T1000 (cell line): ENCODE results near the gene SPATA18.
"Not testable (repeated sequence)": the region's sequence is repeated elsewhere in the genome, so short reads cannot be mapped to it uniquely, and the experiment has no call there.

Experiments
- DNase-seq: peaks from one replicate; lab custom pipeline; 2025; ENCODE audit warnings: mixed read lengths; lab: John Stamatoyannopoulos, UW

Gene SPATA18

DNA sequence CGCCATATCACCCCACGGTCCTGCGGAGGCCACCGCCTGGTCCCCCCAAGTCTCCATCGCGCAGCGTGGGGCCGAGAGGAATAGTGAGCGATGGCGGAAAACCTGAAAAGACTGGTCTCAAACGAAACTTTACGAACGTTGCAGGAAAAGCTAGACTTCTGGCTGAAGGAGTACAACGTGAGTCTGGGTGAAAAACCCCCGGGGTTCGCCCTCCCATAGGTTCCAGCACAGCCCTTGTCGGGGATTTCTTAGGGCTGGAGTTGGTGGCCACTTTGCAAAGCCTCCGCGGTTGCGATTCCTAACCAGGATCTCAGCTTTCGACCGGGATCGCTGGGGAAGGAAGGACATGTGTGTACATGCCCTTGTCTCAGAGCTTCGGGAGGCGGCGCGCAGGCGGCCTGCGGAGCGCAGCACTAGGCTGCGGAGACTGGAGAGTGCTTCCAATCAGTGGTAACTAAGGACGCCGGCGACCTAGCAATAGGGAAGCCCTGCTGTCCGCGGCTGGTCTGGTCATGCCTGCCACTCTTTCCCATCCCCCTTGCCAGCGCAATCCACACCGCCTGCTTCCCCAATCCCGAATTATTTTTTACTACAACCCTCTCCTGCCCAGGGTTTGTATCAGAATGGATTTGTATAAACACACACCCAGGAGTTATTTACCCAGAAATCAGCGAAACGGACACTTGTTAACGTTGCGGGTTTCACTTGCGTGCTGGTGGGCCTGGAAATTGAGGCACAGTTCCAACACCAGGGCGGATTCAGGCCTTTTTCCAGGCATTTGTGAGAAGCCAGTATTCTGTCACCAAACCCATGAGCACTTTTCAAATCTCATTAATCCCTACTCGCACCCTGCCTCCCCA is 741 bp downstream of the SPATA18 start:
- DNase-seq: peak; percentile 68

DNA sequence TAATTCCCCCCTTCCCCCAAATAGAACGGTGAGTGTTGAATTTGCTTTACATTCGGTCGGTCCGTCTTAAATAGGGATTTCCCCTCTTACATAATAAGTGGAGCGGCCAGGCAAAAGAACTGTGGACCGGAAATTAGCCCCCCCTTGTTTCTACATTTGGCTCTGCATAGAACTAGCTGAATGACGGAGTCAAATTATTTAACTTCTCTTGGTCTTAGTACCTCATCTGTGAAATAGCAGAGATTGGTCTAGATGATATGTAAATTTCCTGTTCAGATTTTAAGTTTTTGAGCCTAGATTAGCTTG is 1.3 kb downstream of the SPATA18 start:
- no peak for DNase-seq

DNA sequence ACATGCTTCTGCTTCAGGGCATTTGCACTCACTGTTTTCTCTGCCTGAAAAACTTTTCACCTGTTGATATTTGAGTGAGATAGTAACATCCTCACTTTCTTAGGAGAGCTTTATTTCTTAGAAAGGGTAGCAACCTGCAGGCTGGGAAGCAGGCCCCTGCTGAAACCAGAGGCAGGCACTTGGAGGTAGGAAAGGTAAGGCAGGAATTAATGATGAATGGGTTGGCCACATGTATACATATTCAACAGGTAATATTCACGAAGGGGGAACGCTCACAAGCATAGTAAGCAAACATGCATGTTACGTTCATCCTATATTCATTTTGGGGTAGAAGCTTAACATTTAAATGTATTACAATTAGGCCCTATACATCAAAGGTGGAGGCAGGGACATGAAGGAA is 3.1 kb downstream of the SPATA18 start:
- no peak for DNase-seq

DNA sequence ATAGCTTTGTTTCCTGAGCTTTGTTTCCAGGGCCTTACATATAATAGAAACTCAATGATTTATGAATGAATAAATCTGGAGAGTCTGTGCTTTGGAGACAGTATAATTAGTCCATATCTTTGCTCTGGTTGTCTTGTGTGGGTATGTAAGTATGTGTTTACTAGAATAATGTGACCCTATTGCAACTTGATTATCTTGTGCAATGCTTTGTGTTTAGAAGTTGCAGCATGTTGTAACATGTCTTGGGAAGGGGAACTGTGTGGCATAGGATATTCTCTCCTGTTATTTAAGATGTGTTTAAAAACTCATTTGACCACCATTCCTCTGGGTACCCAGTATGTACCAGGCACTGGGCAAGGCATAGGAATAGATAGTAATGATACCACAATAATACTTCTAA is 6.1 kb downstream of the SPATA18 start:
- no peak for DNase-seq

DNA sequence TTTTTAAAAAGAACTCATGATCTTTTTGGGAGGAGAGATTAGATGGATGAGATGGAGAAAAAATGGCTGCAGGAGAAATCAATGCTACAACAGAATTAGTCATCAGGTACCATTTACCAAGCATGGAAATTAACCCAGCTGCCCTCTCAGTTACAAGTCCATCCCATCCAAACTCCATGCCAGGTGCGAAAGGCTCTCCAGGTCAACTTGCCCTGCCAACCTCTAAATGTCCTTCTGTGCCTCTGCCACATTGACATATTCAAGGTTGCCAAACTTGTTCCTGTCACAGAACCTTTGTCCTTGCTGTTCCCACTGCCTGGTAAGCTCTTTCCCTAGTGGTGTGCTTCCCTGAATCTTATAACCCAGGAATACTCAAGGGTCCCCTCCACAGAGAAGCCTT is 7.2 kb downstream of the SPATA18 start:
- DNase-seq: no peak

DNA sequence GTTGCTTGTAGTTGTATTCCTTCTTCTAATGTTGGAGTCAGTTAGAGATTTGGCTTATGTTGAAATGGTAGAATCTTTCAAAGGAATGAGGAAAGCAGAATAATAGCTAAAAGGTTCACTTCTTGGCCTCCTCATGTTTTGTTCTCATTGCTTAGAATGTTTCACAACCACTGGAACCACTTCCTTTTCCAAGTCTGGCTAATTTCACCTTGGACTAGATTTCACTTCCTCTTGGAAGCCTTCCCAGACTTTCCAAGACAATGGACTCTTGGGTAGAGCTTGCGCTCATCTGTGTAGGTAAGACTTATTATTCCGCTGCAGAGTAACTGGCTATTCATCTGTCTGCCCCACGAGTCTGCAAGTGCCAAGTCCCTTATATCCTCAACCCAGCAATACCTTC is 8.3 kb downstream of the SPATA18 start:
- no peak for DNase-seq

DNA sequence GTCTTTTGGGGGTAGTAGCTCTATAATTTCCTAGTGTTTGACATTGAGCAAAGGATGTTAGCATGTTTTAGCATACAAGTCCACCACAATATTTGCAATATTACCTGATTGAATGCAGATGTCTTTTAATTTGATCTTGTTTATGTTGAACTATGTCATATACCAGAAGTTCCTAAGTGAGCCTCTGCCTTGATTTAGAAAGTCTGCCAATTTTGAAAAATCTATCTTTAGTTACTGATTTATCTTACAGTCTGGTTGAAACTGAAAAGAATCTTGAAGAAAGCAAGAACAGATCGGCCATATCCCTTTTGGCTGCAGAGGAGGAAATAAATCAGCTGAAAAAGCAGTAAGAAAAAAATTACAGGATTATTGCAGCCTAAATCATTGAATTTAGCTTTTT is 18.5 kb downstream of the SPATA18 start:
- no peak for DNase-seq

DNA sequence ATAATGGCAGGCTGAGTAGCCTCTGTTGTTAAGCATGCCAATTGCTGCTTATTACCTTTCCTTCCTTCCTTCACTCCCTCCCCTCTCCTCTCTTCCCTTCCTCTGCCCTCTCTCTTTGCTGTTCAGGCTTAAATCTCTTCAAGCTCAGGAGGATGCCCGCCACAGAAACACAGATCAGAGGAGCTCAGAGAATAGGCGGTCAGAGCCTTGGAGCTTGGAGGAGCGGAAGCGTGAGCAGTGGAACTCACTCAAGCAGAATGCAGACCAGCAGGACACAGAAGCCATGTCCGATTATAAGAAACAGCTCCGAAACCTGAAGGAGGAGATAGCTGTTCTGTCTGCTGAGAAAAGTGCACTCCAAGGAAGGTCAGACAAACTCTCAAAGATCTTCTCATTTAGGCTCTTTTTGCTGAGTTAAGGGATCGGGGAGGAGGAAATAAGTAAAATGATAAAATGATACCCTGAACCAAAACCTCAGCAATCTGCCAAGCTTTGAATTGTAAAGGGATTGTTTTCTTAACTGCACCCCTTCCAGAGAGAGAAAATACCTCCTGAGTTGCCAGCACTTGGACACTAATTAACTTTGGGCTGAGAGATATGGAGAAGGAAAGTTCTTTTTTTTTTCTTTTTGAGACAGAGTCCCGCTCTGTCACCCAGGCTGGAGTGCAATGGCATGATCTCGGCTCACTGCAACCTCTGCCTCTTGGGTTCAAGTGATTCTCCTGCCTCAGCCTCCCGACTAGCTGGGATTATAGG is 20.9 kb downstream of the SPATA18 start:
- DNase-seq: no peak

DNA sequence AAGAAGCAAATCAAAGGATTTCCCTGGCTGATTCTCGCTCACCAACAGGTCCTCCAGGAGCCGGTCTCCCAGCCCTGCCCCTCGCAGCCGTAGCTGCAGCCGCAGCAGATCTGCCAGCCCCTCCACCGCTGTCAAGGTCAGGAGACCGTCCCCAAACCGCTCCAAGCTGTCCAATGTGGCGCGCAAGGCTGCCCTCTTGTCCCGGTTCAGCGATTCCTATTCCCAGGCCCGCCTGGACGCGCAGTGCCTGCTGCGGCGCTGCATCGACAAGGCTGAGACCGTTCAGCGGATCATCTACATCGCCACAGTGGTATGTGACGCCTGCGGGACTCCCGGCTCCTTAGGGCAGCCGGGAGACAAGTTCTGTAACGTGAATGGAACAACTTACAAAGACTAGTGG is 25.6 kb downstream of the SPATA18 start:
- DNase-seq: no peak

DNA sequence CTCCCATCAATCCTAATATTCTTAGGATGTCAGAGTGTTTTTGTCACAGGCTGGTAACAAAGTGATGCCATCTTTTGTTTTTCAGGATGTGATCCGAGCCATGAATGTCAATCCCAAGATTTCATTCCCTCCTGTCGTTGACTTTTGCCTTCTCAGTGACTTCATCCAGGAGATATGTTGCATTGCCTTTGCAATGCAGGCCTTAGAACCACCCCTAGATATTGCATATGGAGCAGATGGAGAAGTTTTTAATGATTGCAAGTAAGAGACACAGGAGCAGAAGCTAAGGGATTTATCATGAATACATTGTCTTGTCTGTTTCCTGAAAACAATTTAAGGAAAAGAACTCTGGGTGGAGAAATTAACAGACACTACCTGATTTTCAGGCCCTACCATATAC is 28.6 kb downstream of the SPATA18 start:
- DNase-seq: no peak

DNA sequence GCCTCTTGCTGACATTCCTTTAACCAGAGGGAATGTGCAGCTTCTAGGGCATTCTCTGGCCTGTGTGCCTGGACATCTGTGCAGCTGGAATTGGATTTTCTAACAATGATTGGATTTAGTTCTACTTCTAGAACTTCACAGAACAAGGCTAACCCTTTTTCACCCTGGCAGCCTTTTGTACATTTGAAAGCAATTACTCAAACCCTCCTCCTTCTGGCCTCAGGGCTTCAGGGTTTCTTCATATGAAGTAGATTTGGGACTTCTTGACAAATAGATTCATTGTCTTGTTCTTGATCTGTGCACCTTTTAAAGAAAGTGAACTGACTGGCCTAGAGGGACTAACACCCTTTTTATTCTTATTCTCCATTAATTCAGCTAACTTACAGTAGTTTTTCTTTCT is 30.1 kb downstream of the SPATA18 start:
- DNase-seq: no peak

DNA sequence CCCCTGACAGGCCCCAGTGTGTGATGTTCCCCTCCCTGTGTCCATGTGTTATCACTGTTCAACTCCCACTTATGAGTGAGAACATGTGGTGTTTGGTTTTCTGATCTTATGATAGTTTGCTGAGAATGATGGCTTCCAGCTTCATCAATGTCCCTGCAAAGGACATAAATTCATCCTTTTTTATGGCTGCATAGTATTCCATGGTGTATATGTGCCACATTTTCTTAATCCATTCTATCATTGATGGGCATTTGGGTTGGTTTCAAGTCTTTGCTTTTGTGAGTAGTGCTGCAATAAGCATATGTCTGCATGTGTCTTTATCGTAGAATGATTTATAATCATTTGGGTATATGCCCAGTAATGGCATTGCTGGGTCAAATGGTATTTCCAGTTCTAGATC is 35.3 kb downstream of the SPATA18 start:
- not testable (repeated sequence) for DNase-seq

DNA sequence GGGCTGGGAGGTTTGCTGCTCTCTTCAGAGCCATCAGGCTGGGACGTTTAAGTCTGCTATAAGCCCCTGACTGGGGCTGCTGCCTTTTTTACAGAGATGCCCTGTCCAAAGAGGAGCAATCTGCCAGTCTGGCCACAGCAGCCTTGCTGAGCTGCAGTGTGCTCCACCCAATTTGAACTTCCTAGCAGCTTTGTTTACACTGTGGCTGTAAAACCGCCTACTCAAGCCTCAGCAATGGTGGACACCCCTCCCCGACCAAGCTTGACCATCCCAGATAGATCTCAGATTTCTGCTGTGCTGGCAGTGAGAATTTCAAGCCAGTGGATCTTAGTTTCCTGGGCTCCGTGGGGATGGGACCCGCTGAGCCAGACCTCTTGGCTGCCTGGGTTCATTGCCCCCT is 40.7 kb downstream of the SPATA18 start:
- no peak for DNase-seq

DNA sequence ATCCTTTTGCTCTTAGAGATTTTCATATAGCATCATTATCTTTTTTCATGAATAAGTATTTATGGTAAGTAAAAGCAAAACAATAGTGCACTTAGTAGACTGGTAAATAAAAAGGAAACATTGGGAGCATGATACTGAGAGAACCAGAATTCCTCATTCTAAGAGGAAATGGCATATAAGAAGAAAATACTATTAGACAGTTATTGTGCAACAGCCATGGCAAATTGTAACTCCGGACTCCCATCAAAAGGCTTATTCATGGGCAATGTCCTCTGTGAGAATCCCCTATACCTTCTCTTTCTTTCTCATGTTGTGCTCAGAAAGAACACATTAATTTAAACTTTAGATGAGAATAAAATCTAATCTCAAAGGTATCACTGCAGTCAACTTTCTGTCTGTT is 42.4 kb downstream of the SPATA18 start:
- no peak for DNase-seq

DNA sequence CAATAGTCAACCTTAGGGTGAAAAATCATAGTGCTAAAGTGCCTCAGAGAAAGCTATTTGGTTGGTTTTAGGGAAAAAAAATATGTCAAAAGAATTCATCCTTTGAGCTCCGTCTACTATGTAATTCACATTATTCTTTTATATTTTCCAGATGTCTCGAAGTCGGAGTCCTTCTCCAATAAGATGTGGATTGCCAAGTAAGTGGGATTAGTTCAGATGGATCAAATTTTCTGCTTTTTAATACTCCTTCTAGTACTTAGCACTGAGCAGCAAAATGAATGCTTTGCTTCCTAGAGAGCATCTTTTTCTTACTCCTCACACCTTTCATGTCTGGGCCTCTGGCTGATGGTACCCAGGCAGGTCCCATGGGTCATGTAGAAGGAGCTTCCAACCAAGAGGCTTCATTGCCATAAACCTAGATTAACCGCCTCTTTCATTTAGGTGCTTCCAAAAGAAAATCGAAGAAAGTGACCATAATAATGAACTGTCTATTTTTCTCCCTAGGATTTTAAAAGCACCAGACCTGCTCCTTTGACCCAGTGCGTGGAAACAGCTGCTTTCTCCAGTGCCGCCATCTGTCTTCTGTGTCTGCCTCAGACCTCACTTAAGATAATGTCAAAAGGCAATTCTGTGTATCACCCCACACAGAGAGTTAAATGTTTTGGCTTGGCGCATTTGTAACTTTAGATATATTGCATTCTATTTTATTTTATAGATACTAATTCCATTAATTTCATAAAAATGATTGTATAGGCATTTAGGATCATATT is 43.5 kb downstream of the SPATA18 start:
- DNase-seq: no peak

DNA sequence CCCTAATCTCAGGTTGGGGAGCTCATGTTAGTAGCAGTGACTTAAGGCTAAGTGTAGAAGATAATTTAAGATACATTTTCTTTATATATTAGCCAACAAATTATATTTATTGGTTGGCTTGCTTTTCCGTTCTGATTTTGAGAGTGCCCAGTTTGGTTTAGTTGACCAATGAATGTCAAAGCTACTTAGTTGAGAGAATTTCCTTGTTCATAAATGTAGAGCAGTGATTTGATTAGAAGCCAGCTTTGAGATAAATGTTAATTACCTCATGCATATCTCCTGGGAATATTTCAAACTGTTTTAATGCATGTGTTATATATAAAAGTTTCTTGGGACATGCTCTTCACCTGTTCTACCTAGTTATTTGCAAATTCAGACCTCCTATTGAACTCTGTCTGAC is 44.3 kb downstream of the SPATA18 start:
- no peak for DNase-seq

DNA sequence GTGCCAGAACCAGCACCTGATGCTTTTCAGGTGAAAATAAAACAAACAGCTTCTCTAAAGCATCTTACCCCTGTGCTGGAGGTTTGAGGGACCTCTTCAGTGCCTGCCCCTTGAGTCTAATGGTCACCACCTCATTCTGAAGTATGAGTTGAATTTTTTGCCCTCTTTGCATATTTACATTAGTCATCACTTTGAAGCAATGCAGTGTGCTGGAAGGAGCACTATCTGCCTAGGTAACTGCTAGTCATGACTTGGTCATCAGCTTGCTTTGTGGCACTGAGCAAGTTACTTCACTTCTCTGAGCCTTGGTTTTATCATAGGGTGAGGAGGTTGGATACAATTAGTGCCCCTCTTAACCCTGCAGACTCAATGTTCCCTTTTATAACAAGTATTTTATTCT is 44.9 kb downstream of the SPATA18 start:
- no peak for DNase-seq

DNA sequence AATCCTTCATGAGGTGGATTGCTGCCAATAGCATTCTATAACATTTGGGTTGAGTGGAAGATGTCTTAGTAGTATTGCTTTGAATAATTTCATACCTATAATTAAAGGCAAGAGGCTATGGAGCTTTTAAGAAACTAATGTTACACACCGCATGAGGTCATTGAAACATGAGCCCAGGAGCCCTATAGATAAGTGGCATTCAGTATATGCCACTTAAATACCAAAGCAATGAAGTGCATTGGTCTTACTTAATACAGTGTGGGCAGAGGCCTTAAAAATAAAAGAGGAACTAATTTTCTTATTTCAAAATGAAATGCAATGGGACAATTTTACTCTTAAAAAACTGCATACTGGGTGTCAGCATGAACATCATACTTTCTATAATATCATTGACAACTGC is 47.5 kb downstream of the SPATA18 start:
- no peak for DNase-seq

DNA sequence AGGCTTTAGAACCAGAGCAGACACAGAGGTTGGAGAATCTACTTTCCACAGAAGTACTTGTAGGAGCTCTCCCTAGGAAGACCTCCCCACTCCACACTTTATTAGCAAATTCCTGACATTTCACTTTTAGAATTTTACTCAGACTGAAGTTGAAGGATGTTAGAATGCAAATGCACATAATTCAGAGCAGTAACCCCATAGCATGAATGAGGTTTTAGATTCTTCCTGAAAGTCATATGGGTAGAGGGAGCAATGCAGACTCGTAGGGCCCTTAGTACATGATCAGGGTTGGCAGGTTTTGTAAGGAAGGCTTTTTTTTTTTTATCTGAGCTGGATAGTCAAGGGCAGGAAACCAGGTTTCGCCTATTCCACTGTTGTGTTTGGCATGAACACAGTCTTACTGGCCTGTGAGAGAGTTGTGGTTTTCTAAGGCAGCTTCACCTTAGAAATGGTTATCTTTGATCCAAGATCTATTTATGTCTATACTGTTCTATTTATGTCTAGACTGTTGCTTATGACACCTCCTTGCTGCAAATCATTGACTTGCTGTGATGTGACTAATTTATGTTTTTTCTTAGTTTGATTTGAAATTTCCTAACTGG is 48.9 kb downstream of the SPATA18 start:
- no peak for DNase-seq

DNA sequence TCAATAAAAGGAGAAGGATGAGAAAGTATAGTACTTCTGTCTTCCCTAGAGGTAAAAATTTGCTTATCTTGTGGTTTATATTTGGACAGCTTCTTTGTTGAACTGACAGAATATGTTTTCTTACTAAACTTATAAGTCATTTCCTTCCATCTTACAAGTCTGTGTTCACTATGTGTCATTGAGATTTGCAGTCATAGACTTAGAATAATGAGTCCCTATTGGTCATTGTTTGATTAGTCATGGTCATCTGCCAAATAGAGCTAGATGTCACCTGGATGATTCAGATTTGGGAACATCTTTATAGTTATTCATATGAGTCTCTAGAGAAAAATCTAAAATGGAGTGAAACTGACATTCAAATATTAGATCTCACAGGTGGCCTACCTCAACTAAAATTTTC is 51.5 kb downstream of the SPATA18 start:
- no peak for DNase-seq

DNA sequence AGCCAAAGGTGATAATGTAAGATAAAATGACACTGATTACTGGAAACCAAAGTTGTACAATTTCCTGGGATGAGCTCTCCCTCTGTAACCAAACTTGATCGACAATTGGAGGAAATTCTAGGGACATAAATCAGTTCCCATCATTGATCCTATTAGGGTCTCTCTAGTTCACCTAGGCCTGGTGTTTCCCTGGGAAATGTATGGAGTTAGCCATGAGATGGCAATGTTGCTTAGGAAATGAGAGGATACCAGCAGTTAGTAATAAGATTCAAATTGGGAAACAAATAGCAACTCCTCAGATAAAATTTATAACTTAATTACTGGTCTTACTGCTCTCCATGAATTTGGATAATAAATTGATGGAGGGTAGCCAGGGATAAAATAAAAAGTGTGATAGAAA is 52.2 kb downstream of the SPATA18 start:
- no peak for DNase-seq

DNA sequence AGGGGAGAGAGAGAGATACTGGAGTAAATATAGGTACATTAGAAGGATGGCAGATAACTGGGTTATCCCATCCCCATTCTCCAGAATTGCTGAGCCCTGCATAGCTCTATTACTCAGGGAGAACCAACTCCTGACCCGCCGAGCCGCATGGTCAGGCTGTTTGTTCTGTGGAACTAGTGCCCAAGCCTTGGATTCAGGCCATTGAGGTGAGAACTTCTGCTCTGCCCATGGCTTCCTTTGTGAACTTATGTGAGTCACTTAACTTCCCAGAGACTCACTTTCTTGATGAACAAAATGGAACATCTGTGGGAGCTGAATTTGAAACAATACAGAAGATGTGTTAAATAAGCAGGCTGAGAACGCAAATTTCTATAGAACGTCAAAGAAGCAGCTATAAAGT is 54.2 kb downstream of the SPATA18 start:
- no peak for DNase-seq

DNA sequence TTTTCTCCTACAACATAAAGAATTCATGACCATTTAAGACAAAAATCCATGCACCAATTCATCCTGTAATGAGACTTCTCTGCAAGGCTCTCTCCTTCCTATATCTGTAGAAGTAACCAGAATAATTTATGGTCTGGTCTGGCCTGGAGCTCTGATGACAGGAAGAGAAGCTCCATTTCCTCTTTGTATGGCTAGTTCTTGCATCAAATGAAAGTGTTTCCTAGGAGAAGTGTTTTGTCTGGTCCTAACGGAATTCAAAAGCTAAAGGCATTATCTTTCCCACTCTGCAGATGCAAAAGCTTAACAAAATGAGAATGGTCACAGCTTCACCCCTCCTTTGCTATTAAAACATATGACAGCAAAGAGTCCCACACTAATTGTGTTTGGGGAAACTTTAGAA is 55.1 kb downstream of the SPATA18 start:
- no peak for DNase-seq
